ENCODE data around the gene CALML4.

GRCh38 chr15:68206711-68207151 lies 1.6 kb upstream of the CALML4 start:
- TF ChIP-seq EZH2 (IDR thresholded peaks at IDR 0.05; ENCODE audit: insufficient read depth, poor library complexity, severe bottlenecking): no peak
- no peak for TF ChIP-seq EZH2phosphoT487 (IDR thresholded peaks at IDR 0.05; ENCODE audit: insufficient read depth, low read depth)

Data from GM23248 (cell line).